Glomerular visceral epithelial cell (primary cell): ENCODE results near the gene LRRC7.

Source experiments
- DNase-seq: peaks from one replicate; pipeline ENCODE4 v3.0.0-alpha.2; 2016; ENCODE audit errors: extremely low spot score

LRRC7 gene

DNA sequence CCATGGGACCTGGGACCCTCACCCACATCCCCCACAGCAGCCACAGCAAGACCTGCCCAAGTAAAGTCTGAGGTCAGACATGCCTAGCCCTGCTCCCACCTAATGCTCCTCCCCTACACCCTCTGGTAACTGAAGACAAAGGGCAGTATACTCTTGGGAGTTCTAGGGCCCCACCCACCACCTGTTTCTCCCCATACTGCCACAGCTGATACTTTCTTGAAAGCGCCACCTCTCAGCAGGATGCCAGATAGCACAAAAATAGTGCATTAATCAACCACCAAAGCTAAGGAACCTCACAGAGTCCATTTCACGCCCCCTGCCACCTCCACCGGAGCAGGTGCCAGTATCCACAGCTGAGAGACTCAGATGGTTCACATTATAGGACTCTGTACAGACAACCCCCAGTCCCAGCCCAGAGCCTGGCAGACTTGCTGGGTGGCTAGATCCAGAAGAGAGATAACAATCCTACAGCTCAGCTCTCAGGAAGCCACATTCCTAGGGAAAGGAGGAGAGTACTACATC is 399.6 kb downstream of the LRRC7 start:
- DNase-seq, result no peak

GRCh38 chr1:69976896-69977295 is 409.2 kb downstream of the LRRC7 start:
- no peak for DNase-seq

DNA sequence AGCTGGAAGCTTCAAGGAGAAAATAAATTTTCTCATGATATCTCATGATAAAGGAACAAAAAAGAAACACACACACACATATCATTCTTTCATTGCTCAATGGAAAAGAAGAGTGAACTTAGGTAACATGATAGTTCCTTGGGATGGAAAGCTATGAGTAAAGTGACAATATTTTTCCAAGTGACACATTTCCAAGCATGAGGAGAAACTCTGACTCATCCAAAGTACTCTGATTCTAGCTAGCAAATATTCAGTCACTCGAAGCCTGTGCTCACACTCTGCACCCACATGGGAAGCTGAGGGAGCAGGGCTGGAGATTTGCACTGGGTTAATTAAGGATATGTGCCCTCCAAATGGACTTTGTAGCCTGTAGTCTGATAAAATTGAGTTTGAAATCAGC is 415.3 kb downstream of the LRRC7 start:
- no peak for DNase-seq

DNA sequence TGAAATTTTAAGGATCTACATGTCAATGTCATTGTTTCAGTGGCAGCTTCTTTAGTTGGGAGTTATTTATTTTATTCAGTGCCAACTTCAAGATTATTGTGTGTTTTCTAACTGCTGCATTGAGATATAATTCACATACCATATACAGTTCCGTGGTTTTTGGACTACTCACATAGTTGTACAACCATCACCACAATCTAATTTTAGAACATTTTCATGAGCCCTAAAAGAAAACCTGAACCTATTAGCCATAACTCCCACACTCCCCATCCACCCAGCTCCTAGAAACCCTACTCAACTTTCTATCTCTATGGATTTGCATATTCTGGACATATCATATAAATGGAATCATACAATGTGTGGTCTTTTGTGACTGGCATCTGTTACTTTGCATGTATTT is 417.7 kb downstream of the LRRC7 start:
- DNase-seq, result no peak

- no peak for DNase-seq
Observed at GRCh38 chr1:69985901-69986439, 418.2 kb downstream of the LRRC7 start.

DNA sequence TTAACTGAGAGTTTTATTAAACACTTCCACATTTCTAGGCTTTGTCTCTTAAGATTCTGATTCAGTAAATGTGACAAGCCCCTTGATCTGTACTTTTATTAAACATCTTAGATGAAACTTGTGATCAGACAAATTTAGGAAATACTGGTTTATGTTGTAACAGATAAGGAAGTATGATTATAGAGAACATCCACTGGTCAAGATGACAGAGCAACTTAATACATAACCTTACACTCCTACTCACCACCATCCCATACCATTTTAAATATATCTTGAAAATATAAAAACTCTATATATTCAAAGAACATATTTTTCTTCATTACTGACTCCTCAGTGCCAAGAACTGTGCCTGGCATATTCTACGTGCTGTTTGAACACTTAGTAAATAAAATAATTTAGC is 420.2 kb downstream of the LRRC7 start:
- DNase-seq, result no peak

DNA sequence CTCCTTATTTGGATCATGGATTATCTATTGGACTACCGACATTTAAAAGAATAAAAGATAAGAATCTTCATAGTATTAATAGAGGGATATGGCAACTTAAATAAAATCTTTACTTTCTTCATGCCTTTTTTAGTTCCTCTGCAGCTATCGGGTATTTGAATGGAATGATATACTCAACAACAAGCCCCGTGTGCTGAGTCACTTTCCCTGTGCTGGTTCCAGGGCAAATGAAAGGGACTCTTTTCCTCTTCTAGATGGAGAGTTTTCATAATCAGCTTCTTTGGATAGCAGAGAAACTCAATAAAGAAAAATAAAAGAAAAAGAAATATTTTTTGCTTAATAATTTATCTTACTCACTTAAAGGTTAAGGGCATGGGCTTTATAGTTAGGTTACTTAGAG is 423.9 kb downstream of the LRRC7 start:
- no peak for DNase-seq

DNA sequence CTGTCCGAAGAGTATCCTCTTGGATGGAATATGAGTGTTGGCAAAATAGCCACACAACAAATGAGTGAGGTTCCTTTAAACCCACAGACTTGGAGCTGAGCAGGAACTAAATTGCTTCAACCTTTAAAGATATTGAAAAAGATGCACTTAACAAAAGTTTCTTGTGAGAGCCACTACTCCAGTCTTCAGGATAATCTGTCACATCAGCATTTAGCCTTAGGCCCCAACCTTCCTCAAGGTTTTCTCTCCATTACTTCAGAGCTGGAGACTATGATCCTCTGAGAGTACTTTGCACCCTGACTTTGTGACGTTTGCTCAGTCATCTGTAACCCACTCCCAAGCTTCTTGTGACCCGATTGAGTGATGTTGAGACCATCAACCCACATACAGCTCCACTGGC is 424.9 kb downstream of the LRRC7 start:
- no peak for DNase-seq

DNA sequence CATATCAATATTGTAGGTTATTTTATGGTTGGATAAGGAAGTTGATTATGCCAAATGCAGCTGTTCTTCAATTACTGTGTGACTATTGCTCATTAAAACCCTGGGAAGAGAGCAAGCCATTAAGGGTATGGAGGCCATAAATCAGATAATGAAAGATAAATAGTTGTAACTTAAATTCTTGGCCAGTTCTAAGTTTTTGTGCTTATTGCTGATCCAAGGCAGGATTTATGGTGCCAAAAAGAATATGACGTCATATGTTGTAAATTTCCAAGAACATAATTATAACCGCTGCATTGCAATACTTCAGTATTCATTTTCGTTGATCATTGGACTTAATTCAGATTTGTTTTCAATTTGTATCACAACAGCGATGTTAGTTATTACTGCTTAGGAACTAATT is 426.1 kb downstream of the LRRC7 start:
- DNase-seq, result no peak

DNA sequence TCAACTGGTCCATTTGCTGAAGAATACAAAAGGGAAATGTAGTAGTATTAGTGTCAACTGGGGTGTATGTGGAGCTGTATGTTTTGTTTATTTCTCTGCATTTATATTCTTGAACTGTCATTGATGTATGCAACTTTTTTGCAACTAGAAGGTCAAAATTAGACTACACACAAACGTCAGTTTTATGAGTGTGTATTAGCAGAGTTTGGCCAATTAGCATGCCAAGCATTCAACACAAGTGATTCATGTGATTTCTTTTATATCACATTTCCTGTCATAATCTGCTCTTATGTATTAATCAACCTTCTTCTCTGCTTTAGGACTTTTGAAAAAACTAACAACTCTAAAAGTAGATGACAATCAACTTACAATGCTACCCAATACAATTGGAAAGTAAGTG is 426.5 kb downstream of the LRRC7 start:
- no peak for DNase-seq

GRCh38 chr1:69998847-69999246 is 431.1 kb downstream of the LRRC7 start:
- no peak for DNase-seq

DNA sequence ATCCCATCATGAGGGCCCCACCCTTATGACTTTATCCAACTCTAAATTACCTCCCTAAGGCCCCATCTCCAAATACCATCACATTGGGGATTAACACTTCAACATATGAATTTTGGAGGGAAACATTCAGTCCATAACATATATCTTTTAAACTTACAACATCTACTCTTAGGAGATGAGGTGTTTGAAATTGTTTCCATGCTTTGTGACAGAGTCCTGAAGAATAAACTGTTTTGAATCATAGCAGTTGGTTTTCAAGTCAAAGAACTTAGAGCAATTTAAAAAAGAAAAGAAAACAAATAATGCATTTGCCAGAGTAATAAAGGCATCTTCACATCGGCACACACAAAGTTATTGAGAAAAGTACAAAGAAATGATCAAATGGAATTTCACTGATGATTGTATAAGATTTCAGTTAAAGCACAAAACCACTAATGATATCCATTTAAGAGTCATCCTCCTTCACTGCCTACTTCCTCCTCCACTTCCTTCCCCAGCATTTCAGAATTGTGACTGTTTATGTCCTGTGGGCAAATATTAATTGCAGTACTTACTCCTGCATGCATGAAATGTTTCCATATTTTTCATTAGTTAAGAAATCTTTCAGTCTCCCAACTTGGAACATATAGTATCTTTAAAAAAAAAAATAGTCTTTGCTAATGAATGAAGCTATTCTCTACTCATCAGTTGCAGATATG is 435.6 kb downstream of the LRRC7 start:
- no peak for DNase-seq

- DNase-seq, result no peak
Observed at GRCh38 chr1:70005386-70006034, 437.8 kb downstream of the LRRC7 start.

DNA sequence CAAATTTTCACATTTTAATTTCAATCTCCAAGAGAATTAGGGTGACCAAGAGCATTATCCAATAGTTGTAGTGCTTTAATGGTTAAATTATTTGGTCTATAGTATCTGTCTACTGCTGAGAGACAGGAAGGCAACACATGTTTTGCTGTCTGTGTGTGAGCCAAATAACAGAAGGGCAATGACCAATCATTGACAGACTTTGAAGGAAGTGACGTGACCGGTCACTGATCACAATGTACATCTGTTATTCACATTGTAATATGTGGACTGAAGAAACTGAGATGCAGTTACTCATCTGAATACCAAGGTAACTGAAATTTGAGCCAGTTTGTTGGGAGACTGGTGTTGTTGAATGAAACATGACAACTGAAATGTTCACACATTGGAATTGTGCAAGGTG is 440.9 kb downstream of the LRRC7 start:
- no peak for DNase-seq

- no peak for DNase-seq
Observed at GRCh38 chr1:70017770-70018169, 450.0 kb downstream of the LRRC7 start.

GRCh38 chr1:70024272-70024671 is 456.6 kb downstream of the LRRC7 start:
- no peak for DNase-seq

DNA sequence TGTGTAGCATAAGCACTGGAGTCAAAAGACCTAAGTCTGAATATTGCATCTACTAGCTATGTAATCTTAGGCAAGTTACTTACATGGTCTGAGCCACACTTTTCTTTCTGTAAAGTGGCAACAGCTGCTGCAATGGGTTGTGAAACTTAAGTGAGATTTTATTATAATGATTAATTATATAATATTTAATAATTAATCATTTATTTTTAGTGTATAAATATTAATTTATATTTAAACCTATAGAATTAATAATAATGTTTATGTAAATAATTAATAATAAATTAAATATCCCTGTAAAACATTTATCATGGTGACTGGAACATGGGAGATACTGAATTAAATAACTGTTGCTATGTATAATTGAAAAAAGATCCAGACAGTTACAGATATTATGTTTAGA is 457.3 kb downstream of the LRRC7 start:
- DNase-seq, result no peak

DNA sequence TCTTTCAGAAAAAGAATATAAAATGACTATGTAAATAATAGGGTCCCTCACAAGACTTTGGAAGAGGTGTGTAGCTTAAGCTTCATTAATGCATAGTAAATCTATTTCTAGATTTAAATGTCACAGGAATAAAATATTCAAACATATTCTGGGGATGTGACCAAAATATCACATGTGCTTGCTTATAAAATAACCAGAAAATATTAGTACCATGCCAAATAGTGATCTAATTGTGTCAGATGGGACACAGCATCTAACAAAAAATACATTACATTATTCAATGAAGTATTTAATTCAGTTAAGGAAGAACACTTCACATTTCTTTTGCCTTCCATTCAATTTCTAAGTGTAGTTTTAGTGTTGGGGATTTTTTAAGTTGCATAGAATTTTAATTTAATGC is 458.1 kb downstream of the LRRC7 start:
- no peak for DNase-seq

DNA sequence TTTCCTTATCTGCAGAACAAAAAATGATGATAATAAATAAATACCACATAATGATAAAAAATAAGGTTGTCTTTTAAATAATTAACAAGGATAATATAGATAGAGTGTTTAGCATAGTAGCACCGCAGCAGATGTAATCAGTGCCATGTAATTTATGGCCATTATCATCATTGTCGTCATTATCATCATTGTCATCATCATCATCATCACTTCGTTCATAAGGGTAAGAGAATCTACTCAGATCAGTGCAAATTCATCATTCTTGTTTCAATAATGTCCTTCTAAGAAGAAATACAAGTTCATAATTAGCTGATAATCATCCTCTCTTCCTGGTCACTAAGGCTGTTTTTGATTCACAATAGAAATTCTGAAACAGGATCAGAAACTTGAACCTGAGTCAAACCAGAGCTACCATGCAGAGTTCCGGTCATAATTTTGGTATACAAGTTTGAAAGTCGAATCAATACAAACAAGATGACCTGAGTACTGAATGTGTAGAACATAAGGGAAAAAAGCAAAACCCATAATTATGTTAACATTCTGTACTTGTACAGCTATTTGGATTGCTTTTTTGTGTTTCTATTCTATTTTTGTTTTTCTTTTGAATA is 465.6 kb downstream of the LRRC7 start:
- DNase-seq, result no peak

DNA sequence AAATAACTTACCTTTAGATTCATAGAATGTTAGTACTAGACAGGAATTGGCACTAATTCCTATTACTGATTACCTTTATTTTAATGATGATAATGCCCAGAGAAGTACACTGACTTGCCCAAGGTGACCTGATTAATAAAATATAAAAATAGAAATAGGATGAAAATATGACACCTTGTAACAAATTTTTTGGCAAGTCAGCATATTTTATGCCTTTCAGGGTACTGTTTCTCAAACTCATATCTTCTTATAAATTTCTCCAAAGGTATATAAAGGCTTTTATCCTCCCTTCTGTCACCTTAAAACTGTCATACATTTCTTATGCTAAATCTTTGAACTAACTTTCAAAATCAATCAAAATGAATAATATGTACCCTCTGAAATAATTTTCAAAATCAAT is 466.2 kb downstream of the LRRC7 start:
- DNase-seq, result no peak

DNA sequence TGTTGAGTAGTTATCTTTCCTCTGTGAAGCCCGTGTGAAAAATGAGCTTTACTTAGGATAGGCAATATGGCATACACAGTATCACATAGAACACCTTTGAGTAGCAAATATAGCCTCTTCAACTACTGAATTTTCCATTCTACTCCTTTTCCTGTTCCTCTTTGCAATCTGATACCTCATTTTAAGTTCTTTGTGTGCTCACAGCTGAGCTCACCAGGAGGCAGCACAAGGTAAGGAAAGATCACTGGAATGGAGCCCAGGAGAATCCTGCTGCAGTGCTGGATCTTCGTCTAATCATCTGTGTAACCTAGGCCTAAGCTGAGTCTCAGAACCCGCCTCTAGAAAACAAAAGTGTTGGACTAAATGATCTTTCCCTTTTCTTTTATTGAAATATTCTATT is 466.7 kb downstream of the LRRC7 start:
- DNase-seq, result peak; percentile 50

- DNase-seq, result no peak
Observed at GRCh38 chr1:70038025-70038424, 470.3 kb downstream of the LRRC7 start.

DNA sequence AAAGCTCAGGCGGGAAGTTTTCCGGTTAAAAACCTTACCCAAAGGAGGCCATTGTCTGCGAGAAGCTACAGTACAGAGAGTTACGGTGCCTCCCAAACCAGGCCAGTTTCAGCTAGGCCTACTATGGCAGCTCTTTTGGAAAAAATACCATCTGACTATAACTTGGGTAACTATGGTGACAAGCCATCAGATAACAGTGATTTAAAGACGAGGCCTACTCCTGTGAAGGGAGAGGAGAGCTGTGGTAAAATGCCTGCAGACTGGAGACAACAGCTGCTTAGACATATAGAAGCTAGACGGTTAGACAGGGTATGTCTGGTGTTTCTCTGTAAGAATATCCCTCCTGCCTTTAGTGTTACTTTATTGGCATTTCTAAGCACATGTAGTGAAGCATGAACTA is 471.8 kb downstream of the LRRC7 start:
- no peak for DNase-seq
